Keratinocyte (primary cell): ENCODE results near the gene SNRPF. TPM values are rescaled to one million over a fixed set of nuclear protein-coding genes. Genes with fewer than 3 reads are reported as not detected.

Experiments used
- DNase-seq: peaks from one replicate; pipeline ENCODE4 v3.0.0-alpha.2; 2011; ENCODE audit warnings: low read depth, missing footprints, low spot score
- FAIRE-seq: peaks from 2 replicates; lab custom pipeline; 2011; peaks lifted over from hg19 to GRCh38; lab: Jason Lieb, UNC
- H2AFZ ChIP-seq: 2 replicates; pipeline ENCODE4 v1.6.0; 2012; ENCODE audit warnings: low read length, control low read depth, inconsistent platforms; ENCODE audit not compliant: control insufficient read depth
- H3K27ac ChIP-seq: 2 replicates; pipeline ENCODE4 v1.5.1; 2011; ENCODE audit warnings: low read length; ENCODE audit not compliant: control insufficient read depth, insufficient read depth
- H3K27me3 ChIP-seq: 3 replicates; pipeline ENCODE4 v1.6.0; 2011; ENCODE audit warnings: low read length; ENCODE audit not compliant: control insufficient read depth, insufficient read depth; ENCODE audit errors: extremely low read depth
- H3K36me3 ChIP-seq, 2 experiments: 2 replicates in 1 of 2; 3 replicates in 1 of 2; pipeline ENCODE4 v1.5.1; 2011; ENCODE audit warnings: low read length in 2 of 2, mild to moderate bottlenecking in 1 of 2; ENCODE audit not compliant: control insufficient read depth in 2 of 2, insufficient read depth in 2 of 2; ENCODE audit errors: extremely low read depth in 1 of 2
- H3K4me1 ChIP-seq: 3 replicates; pipeline ENCODE4 v1.5.1; 2011; ENCODE audit warnings: low read length; ENCODE audit not compliant: control insufficient read depth, insufficient read depth; ENCODE audit errors: extremely low read depth
- H3K4me2 ChIP-seq: 3 replicates; pipeline ENCODE4 v1.6.0; 2011; ENCODE audit warnings: low read depth, low read length; ENCODE audit not compliant: control insufficient read depth, insufficient read depth; ENCODE audit errors: extremely low read depth
- H3K4me3 ChIP-seq, 3 experiments: fragments of 200-600 bp in 1 of 3; sonication (generic) in 1 of 3; 2 replicates in 2 of 3; 3 replicates in 1 of 3; pipeline ENCODE4 v1.5.1; 2011 to 2016; ENCODE audit warnings: low read length in 3 of 3, mild to moderate bottlenecking in 3 of 3, control low read depth in 2 of 3, inconsistent platforms in 1 of 3, low read depth in 1 of 3, mixed read lengths in 1 of 3, mixed run types in 1 of 3, moderate library complexity in 1 of 3; ENCODE audit not compliant: control insufficient read depth in 2 of 3, insufficient read depth in 2 of 3; ENCODE audit errors: extremely low read depth in 1 of 3
- H3K79me2 ChIP-seq: 2 replicates; pipeline ENCODE4 v1.6.0; 2012; ENCODE audit warnings: low read length; ENCODE audit not compliant: control insufficient read depth, insufficient read depth
- H3K9ac ChIP-seq: 3 replicates; pipeline ENCODE4 v1.6.0; 2011; ENCODE audit warnings: low read length; ENCODE audit not compliant: control insufficient read depth, insufficient read depth; ENCODE audit errors: extremely low read depth
- H3K9me1 ChIP-seq: 3 replicates; pipeline ENCODE4 v1.6.0; 2011; ENCODE audit warnings: low read length; ENCODE audit not compliant: control insufficient read depth, insufficient read depth; ENCODE audit errors: extremely low read depth
- H3K9me3 ChIP-seq: 2 replicates; pipeline ENCODE4 v1.5.1; 2012; ENCODE audit warnings: low read depth, low read length; ENCODE audit not compliant: control insufficient read depth
- H4K20me1 ChIP-seq: 3 replicates; pipeline ENCODE4 v1.6.0; 2011; ENCODE audit warnings: low read length; ENCODE audit not compliant: control insufficient read depth, insufficient read depth; ENCODE audit errors: extremely low read depth
- EZH2 ChIP-seq: IDR thresholded peaks from one replicate; pipeline ENCODE4 v1.6.1; 2012; ENCODE audit warnings: inconsistent platforms, mild to moderate bottlenecking, low read length, moderate library complexity
- dilution Hi-C: fragments of 300-500 bp; cut with MboI; formaldehyde crosslinking; loops from one replicate; pipeline ENCODE4 v1.7.0; 2020; ENCODE audit warnings: low sequenced_read_pairs; ENCODE audit not compliant: extremely low pct_ligation_motif_present
- polyA plus RNA-seq, 5 experiments: library from polyadenylated mRNA; depleted of rRNA in 3 of 5; stranded (reverse) in 3 of 5; stranded (forward) in 1 of 5; unstranded in 1 of 5; fragments of >200 nt; gene quantifications; 1 replicate in 1 of 5; 2 replicates in 3 of 5; 3 replicates in 1 of 5; pipeline versions ENCODE4 v1.2.1 to v1.2.3, GENCODE V29; 2011 to 2012; ENCODE audit warnings: missing spikeins in 2 of 5, low read depth in 1 of 5, low replicate concordance in 1 of 5
- TF ChIP-seq, protein P1 (sequence below), 3 experiments: IDR thresholded peaks in 1 of 3; conservative IDR thresholded peaks in 1 of 3; optimal IDR thresholded peaks in 1 of 3; 2 replicates in 2 of 3; 3 replicates in 1 of 3; pipeline versions ENCODE3 to v1.5.1; 2011; ENCODE audit warnings: low read length in 3 of 3, mild to moderate bottlenecking in 3 of 3, moderate library complexity in 2 of 3, control low read depth in 1 of 3, inconsistent platforms in 1 of 3; ENCODE audit not compliant: insufficient read depth in 2 of 3; ENCODE audit errors: extremely low read depth in 1 of 3

The SNRPF gene
- polyA plus RNA-seq, 1 donor (not counting 4 experiments of a cell fraction or from before 2014, with no cell fraction given) = 34.7 TPM

DNA sequence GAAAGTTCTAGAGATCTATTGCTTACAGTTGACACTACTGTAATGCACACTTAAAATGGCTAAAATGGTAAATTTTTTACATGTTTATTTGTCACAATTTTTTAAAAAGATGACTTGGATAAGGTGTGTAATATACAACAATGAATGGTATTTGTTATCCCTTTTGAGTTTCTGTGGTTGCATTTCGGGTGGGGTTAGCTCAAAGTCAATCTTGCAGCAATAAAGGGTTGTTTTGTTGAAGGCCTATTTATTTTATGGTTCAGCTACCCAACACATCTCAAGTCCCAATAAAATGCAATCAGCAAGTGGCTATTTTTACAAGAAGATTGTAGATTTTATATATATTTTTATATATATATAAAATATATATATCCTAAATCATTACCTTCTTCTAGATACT lies 22.1 kb downstream of the SNRPF start:
- H3K4me1 ChIP-seq = peaks cover 7% of the 10 kb centered on the region
- no peak overlapping the region for H3K27ac ChIP-seq
- no peaks in the 10 kb centered on the region for H3K27me3 ChIP-seq
- no peaks in the 10 kb centered on the region for H3K36me3 ChIP-seq
- no peak overlapping the region for H3K4me3 ChIP-seq
- H3K9me3 ChIP-seq = no peaks in the 10 kb centered on the region
- H3K9me1 ChIP-seq = no peaks in the 10 kb centered on the region
- TF ChIP-seq EZH2 = no peak
- TF ChIP-seq, protein P1, sequence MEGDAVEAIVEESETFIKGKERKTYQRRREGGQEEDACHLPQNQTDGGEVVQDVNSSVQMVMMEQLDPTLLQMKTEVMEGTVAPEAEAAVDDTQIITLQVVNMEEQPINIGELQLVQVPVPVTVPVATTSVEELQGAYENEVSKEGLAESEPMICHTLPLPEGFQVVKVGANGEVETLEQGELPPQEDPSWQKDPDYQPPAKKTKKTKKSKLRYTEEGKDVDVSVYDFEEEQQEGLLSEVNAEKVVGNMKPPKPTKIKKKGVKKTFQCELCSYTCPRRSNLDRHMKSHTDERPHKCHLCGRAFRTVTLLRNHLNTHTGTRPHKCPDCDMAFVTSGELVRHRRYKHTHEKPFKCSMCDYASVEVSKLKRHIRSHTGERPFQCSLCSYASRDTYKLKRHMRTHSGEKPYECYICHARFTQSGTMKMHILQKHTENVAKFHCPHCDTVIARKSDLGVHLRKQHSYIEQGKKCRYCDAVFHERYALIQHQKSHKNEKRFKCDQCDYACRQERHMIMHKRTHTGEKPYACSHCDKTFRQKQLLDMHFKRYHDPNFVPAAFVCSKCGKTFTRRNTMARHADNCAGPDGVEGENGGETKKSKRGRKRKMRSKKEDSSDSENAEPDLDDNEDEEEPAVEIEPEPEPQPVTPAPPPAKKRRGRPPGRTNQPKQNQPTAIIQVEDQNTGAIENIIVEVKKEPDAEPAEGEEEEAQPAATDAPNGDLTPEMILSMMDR (optimal IDR thresholded peaks at IDR 0.05 in 1 of 3, IDR thresholded peaks at IDR 0.05 in 1 of 3, conservative IDR thresholded peaks at IDR 0.05 in 1 of 3; ENCODE audit: extremely low read depth in 1 of 3, insufficient read depth in 2 of 3, low read length in 3 of 3) = no peak
- no peak overlapping the region for H3K4me2 ChIP-seq
- H3K79me2 ChIP-seq = no peaks in the 10 kb centered on the region
- FAIRE-seq (no peak), DNase-seq (no peak)
- H4K20me1 ChIP-seq = no peaks in the 10 kb centered on the region
- no peak overlapping the region for H3K9ac ChIP-seq
- dilution Hi-C loops = no loop called here
- no peak overlapping the region for H2AFZ ChIP-seq

- no peak for DNase-seq
- Histone ChIP-seq H3K27ac (no peak overlapping the region), H3K36me3 (no peaks in the 10 kb centered on the region), H3K9me1 (no peaks in the 10 kb centered on the region), H3K4me3 (no peak overlapping the region), H3K4me2 (no peak overlapping the region), H3K9me3 (no peaks in the 10 kb centered on the region), H3K4me1 (peaks cover 7% of the 10 kb centered on the region), H4K20me1 (no peaks in the 10 kb centered on the region), H3K79me2 (no peaks in the 10 kb centered on the region), H2AFZ (no peak overlapping the region), H3K27me3 (no peaks in the 10 kb centered on the region), H3K9ac (no peak overlapping the region)
- dilution Hi-C loops = no loop called here
- no peak for FAIRE-seq
- no peak for TF ChIP-seq EZH2
- TF ChIP-seq, protein P1 (optimal IDR thresholded peaks at IDR 0.05 in 1 of 3, IDR thresholded peaks at IDR 0.05 in 1 of 3, conservative IDR thresholded peaks at IDR 0.05 in 1 of 3; ENCODE audit: extremely low read depth in 1 of 3, insufficient read depth in 2 of 3, low read length in 3 of 3) = no peak
Observed at GRCh38 chr12:95881331-95881955, 22.7 kb downstream of the SNRPF start.
